Progenitor cell of endocrine pancreas (in vitro differentiated cells): ENCODE measurements around the gene OGA. TPM values are rescaled to one million over a fixed set of nuclear protein-coding genes. Genes with fewer than 3 reads are reported as not detected.

Experiments used
- DNase-seq: peaks from one replicate; pipeline ENCODE4 v3.0.0; 2021; ENCODE audit warnings: low spot score; ENCODE audit not compliant: unreplicated experiment
- H3K27ac Mint-ChIP-seq: 2 replicates; pipeline ENCODE4 v1.8.0; 2021; ENCODE audit warnings: mild to moderate bottlenecking, moderate library complexity, mixed read lengths
- H3K27me3 Mint-ChIP-seq: 2 replicates; pipeline ENCODE4 v1.8.0; 2021; ENCODE audit warnings: mixed read lengths
- H3K36me3 Mint-ChIP-seq: 2 replicates; pipeline ENCODE4 v1.8.0; 2022; ENCODE audit warnings: mixed read lengths; ENCODE audit not compliant: insufficient read depth
- H3K4me1 Mint-ChIP-seq: 2 replicates; pipeline ENCODE4 v1.8.0; 2021; ENCODE audit warnings: low read depth, mixed read lengths
- H3K4me3 Mint-ChIP-seq: 2 replicates; pipeline ENCODE4 v1.8.0; 2021; ENCODE audit warnings: low read depth, mild to moderate bottlenecking, moderate library complexity, mixed read lengths
- H3K9me3 Mint-ChIP-seq: 2 replicates; pipeline ENCODE4 v1.8.0; 2021; ENCODE audit warnings: low read depth, mixed read lengths
- total RNA-seq: library from RNA; stranded (reverse); gene quantifications from 2 replicates; pipeline ENCODE4 v1.2.1, GENCODE V29; 2021
- TF ChIP-seq, protein P1 (sequence below): fragments of 200-600 bp; sonication (generic); IDR thresholded peaks from one replicate; pipeline ENCODE4 v1.5.0; 2021; ENCODE audit warnings: antibody characterized with exemption, mild to moderate bottlenecking; ENCODE audit not compliant: unreplicated experiment

Gene OGA
- total RNA-seq, 1 donor from 2014 or later: 148 TPM

DNA sequence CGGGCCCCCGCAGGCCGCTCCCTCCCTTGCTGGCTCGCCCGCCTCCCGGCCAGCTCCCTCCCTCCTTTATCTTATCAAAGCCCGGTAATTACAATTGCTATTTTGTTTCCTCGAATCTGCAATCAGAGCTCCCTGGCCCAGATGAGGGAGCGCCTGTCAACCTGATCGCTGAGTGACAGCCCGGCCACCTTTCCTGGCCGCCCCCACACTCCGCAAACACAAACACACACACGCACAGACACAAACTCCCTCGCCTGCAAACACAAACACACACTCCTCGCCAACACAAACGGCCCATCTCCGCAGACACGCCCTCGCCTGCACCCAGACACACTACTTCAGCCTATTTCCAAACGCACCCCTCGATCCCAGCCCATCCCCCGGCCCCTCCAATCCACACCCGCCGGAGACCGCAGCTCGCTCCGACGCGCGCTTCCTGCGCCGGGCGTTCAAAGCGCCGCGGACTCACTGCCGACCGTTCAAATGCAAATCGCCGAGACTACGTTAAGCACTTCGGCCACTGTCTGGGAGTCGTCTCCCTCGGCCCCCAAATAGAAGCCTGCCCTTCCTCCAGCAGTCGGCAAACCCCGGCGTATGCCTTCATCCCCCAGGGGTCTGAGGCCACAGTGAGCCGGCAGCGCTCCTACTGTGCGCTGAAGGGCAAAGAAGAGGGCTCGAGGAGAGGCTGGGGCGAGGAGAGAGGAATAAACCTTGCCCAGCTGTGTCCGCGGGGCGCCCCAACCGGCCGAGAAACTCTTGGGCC, 39.3 kb downstream of the OGA start:
- Mint-ChIP-seq H3K36me3 (no peaks in the 10 kb centered on the region), H3K27ac (peak overlapping the region; percentile 42), H3K27me3 (peaks cover 40% of the 10 kb centered on the region), H3K9me3 (no peaks in the 10 kb centered on the region), H3K4me1 (peaks cover 29% of the 10 kb centered on the region), H3K4me3 (peak overlapping the region; percentile 63)
- TF ChIP-seq, protein P1, sequence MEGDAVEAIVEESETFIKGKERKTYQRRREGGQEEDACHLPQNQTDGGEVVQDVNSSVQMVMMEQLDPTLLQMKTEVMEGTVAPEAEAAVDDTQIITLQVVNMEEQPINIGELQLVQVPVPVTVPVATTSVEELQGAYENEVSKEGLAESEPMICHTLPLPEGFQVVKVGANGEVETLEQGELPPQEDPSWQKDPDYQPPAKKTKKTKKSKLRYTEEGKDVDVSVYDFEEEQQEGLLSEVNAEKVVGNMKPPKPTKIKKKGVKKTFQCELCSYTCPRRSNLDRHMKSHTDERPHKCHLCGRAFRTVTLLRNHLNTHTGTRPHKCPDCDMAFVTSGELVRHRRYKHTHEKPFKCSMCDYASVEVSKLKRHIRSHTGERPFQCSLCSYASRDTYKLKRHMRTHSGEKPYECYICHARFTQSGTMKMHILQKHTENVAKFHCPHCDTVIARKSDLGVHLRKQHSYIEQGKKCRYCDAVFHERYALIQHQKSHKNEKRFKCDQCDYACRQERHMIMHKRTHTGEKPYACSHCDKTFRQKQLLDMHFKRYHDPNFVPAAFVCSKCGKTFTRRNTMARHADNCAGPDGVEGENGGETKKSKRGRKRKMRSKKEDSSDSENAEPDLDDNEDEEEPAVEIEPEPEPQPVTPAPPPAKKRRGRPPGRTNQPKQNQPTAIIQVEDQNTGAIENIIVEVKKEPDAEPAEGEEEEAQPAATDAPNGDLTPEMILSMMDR: no peak
- DNase-seq: no peak

DNA sequence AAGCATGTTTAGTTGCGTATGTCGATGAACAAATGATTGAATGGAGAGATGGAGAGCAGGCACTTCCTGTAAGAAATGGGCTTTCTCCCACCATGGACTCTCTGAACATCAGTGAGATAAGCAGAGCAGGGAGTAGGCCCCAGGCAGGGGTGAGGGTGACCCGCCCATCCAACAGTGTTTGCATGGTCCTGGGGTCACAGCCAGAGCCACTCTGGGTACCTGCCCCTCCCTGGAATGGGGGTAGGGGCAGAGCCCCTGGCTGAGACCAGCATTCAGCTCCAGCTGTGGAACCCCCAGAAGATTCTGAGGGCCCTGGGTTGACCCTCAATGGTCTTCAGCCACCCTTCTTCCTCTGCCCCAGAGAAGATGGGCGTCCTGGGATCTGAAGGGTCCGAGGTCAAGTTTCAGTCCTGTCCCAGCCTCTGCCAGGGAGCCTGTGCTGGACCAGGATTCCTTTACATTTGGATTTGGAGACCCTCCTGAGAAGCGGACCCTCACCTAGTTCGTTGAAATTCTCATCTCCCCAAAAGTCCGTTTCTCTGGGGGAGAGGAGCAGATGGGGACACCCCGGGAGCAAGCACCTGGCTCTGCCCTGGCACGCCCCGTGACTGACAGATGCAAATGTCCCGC, 40.0 kb downstream of the OGA start:
- Mint-ChIP-seq H3K36me3 (no peaks in the 10 kb centered on the region), H3K9me3 (no peaks in the 10 kb centered on the region), H3K27me3 (peaks cover 47% of the 10 kb centered on the region), H3K4me3 (peak overlapping the region; percentile 63), H3K4me1 (peaks cover 27% of the 10 kb centered on the region), H3K27ac (no peak overlapping the region)
- TF ChIP-seq, protein P1: no peak
- no peak for DNase-seq

DNA sequence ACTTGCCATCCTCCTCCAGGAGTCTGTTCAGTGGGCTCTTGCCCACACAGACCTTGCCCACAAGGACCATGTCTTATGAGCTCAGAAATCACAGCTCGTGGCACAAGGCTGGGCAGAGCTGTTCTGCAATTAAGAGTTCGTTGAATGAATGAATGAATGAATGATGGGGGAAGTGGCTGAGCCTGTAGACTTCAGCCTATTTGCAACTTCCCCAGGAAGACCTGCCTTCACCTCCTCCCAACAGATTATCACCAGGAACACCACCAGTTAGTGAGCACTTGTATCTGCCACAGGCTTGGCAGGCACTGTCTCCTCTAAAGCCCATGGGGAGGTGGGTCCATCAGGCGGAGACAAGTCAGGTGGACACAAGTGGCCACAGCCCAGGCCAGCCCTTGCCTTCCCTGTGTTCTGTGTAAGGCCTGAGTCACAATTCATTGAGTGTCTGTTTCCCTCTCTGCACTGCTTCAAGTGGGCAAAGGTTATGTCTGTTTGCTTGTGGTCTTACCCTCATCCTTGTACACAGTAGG, 40.6 kb downstream of the OGA start:
- Mint-ChIP-seq H3K36me3 (no peaks in the 10 kb centered on the region), H3K9me3 (no peaks in the 10 kb centered on the region), H3K4me3 (no peak overlapping the region), H3K27ac (no peak overlapping the region), H3K27me3 (peaks cover 53% of the 10 kb centered on the region), H3K4me1 (peaks cover 22% of the 10 kb centered on the region)
- DNase-seq: no peak
- TF ChIP-seq, protein P1: no peak

DNA sequence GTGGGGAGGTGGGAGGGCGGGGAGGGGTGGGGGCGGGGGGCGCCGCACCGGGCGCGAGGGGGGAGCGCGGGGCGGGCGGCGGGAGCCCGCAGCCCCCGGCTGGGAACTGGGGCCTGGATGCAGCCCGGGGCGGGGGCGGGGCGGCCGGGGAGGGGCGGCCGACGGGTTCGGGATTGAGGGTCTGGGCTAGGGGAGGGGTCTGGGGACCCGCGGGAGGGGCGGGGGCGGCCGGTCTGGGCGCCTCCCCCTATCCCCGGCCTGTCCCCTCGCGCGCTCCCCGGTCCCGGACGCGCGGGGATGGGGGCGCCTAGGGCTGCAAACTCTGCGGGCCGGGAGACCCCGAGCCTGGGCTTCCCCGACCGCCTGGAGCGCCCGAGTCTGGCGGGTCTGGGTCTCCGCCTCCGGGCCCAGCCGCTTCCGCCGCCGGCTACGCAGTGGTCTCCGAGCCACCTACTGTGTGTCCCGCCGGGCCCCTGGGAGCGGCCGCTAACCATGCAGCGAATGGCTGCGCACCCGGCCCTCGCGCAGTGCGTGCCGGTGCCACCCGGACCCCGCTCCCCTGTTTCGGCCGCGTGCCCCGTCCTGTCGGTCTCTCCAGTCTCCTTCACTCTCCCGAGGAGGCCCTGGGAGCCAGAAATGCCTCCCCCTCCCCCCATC, 42.0 kb downstream of the OGA start:
- Mint-ChIP-seq H3K4me3 (no peak overlapping the region), H3K9me3 (no peaks in the 10 kb centered on the region), H3K4me1 (peaks cover 15% of the 10 kb centered on the region), H3K27me3 (peaks cover 67% of the 10 kb centered on the region), H3K27ac (no peak overlapping the region), H3K36me3 (no peaks in the 10 kb centered on the region)
- TF ChIP-seq, protein P1: no peak
- no peak for DNase-seq
